GM12878 (cell line): ENCODE data around the gene JADE1. TPM values are rescaled to one million over a fixed set of nuclear protein-coding genes. Genes with fewer than 3 reads are reported as not detected.

ENCODE experiments used
- ATAC-seq: fragments of 200-7000 bp; cut with Tn5 transposase; 3 replicates; pipeline ENCODE4 v1.9.1; 2020; ENCODE audit warnings: mild to moderate bottlenecking, moderate library complexity
- BruUV-seq: library from RNA; stranded (reverse); fragments of 400-500 nt; replicated peaks from 2 replicates; lab custom pipeline; 2021; lab: Mats Ljungman, UMichigan
- CTCF ChIA-PET: fragments of 300-600 bp; sonication (Branson Sonifier 250); formaldehyde crosslinking; extraction: SDS; loops from one replicate; lab custom pipeline; 2021; ENCODE audit warnings: inconsistent platforms; lab: Yijun Ruan, JAX
- POLR2A ChIA-PET: fragments of 350-600 bp; formaldehyde crosslinking; extraction: SDS; loops from one replicate; lab custom pipeline; 2021; ENCODE audit warnings: inconsistent platforms; lab: Charles Lee
- RAD21 ChIA-PET: fragments of 300-600 bp; sonication (Branson Sonifier 250); formaldehyde crosslinking; loops from one replicate; lab custom pipeline; 2023; ENCODE audit warnings: antibody characterized with exemption; ENCODE audit not compliant: unreplicated experiment; lab: Charles Lee
- SMC1A ChIA-PET: fragments of 300-600 bp; sonication (Branson Sonifier 250); formaldehyde crosslinking; loops from one replicate; lab custom pipeline; 2023; ENCODE audit not compliant: unreplicated experiment, uncharacterized antibody; lab: Charles Lee
- DNase-seq: peaks from one replicate; pipeline ENCODE4 v3.0.0-alpha.2; 2011; ENCODE audit warnings: low read depth, low spot score
- FAIRE-seq: peaks from 3 replicates; lab custom pipeline; 2011; peaks lifted over from hg19 to GRCh38; lab: Jason Lieb, UNC
- H2AFZ ChIP-seq: 2 replicates; pipeline ENCODE4 v1.6.0; 2011; ENCODE audit warnings: low read depth, low read length, control low read depth; ENCODE audit not compliant: control insufficient read depth
- H3K27ac ChIP-seq: 2 replicates; pipeline ENCODE4 v1.5.1; 2011; ENCODE audit warnings: control low read depth; ENCODE audit not compliant: control insufficient read depth, insufficient read depth
- H3K27me3 ChIP-seq, 2 experiments: replicated peaks in 1 of 2; 2 replicates each; pipeline versions ENCODE4 v1.6.0 to v1.6.1; 2011; ENCODE audit warnings: low read length in 1 of 2; ENCODE audit not compliant: control insufficient read depth in 2 of 2, insufficient read depth in 2 of 2
- H3K36me3 ChIP-seq, 2 experiments: 2 replicates each; pipeline ENCODE4 v1.5.1; 2011; ENCODE audit warnings: low read length in 1 of 2; ENCODE audit not compliant: control insufficient read depth in 2 of 2, insufficient read depth in 2 of 2
- H3K4me1 ChIP-seq: 2 replicates; pipeline ENCODE4 v1.6.1; 2011; ENCODE audit warnings: mild to moderate bottlenecking, low read length, moderate library complexity, mixed read lengths; ENCODE audit not compliant: control insufficient read depth, insufficient read depth
- H3K4me2 ChIP-seq: 2 replicates; pipeline ENCODE4 v1.6.0; 2011; ENCODE audit warnings: control low read depth; ENCODE audit not compliant: control insufficient read depth, insufficient read depth
- H3K4me3 ChIP-seq: fragments of 200-600 bp; sonication (generic); 2 replicates; pipeline ENCODE4 v1.5.1; 2016
- H3K79me2 ChIP-seq: 2 replicates; pipeline ENCODE4 v1.6.0; 2011; ENCODE audit warnings: low read length; ENCODE audit not compliant: control insufficient read depth, insufficient read depth
- H3K9ac ChIP-seq: 2 replicates; pipeline ENCODE4 v1.8.0; 2011; ENCODE audit warnings: low read length, control low read depth, mixed read lengths; ENCODE audit not compliant: control insufficient read depth, insufficient read depth
- H3K9me3 ChIP-seq: replicated peaks from 3 replicates; pipeline ENCODE4 v1.5.1; 2011; ENCODE audit warnings: mild to moderate bottlenecking, low read length; ENCODE audit not compliant: control insufficient read depth, insufficient read depth
- H4K20me1 ChIP-seq: 2 replicates; pipeline ENCODE4 v1.6.0; 2011; ENCODE audit not compliant: control insufficient read depth, insufficient read depth
- BCL3 ChIP-seq: IDR thresholded peaks from 2 replicates; pipeline ENCODE4 v1.6.1; 2011; ENCODE audit warnings: borderline replicate concordance, low read depth, mild to moderate bottlenecking, moderate library complexity, low read length; ENCODE audit not compliant: insufficient read depth, poor library complexity, severe bottlenecking
- CHD2 ChIP-seq: IDR thresholded peaks from 2 replicates; pipeline ENCODE4 v1.6.1; 2011; ENCODE audit warnings: low read depth, low read length, improper control_type of control experiment, borderline replicate concordance
- EGR1 ChIP-seq, 2 experiments: IDR thresholded peaks; 1 replicate in 1 of 2; 2 replicates in 1 of 2; pipeline ENCODE4 v1.6.1; 2011 to 2012; ENCODE audit warnings: low read depth in 2 of 2, low read length in 2 of 2, borderline replicate concordance in 1 of 2, mild to moderate bottlenecking in 1 of 2, moderate library complexity in 1 of 2
- MEF2B ChIP-seq: fragments of 450-650 bp; IDR thresholded peaks from 2 replicates; pipeline ENCODE4 v1.6.1; 2018; ENCODE audit warnings: mild to moderate bottlenecking, moderate library complexity; ENCODE audit not compliant: partially characterized antibody, poor library complexity, severe bottlenecking
- MYC ChIP-seq: IDR thresholded peaks from 2 replicates; pipeline ENCODE4 v1.6.1; 2011; ENCODE audit warnings: mild to moderate bottlenecking, low read length, moderate library complexity, inconsistent platforms; ENCODE audit not compliant: insufficient read depth, insufficient replicate concordance, insufficient read length, severe bottlenecking
- PBX3 ChIP-seq: IDR thresholded peaks from 2 replicates; pipeline ENCODE4 v1.6.1; 2011; ENCODE audit warnings: mild to moderate bottlenecking, low read depth, low read length, moderate library complexity; ENCODE audit not compliant: insufficient replicate concordance
- POU2F2 ChIP-seq: IDR thresholded peaks from 3 replicates; pipeline ENCODE4 v1.6.1; 2011; ENCODE audit warnings: low read depth, mild to moderate bottlenecking, low read length, borderline replicate concordance
- RUNX3 ChIP-seq: IDR thresholded peaks from 2 replicates; pipeline ENCODE4 v1.6.1; 2012; ENCODE audit warnings: low read length, inconsistent platforms
- TCF3 ChIP-seq: IDR thresholded peaks from 2 replicates; pipeline ENCODE4 v1.6.1; 2012; ENCODE audit warnings: low read depth, mild to moderate bottlenecking, low read length, borderline replicate concordance; ENCODE audit not compliant: insufficient read depth
- ZNF274 ChIP-seq: IDR thresholded peaks from one replicate; pipeline ENCODE4 v1.8.0; 2011; ENCODE audit not compliant: insufficient read length, insufficient read depth
- WGBS: methylation state at CpG from one replicate; pipeline ENCODE4 v1.1.6; 2016; ENCODE audit warnings: low lambda C conversion rate; ENCODE audit not compliant: insufficient replicate concordance, insufficient coverage; ENCODE audit errors: missing lambda C conversion rate; 5-methylcytosine and 5-hydroxymethylcytosine counted together
- in situ Hi-C: fragments of 300-500 bp; cut with MboI; formaldehyde crosslinking; loops from 9 replicates; pipeline ENCODE4 v1.14.3; 2018; ENCODE audit warnings: mixed read lengths
- intact Hi-C: fragments of 100-400 bp; cut with micrococcal nuclease; formaldehyde crosslinking; loops from one replicate; pipeline ENCODE4 v1.14.2; 2022; ENCODE audit not compliant: unreplicated experiment
- polyA plus RNA-seq, 11 experiments: library from polyadenylated mRNA; depleted of rRNA in 4 of 11; unstranded in 6 of 11; stranded (reverse) in 5 of 11; fragments of >200 nt; fragmentation: Nextera tagmentation in 4 of 11; fragmentation: Illumina TruSeq in 1 of 11; extraction: Ambion mirVana in 4 of 11; extraction: Trizol in 1 of 11; gene quantifications; 1 replicate in 1 of 11; 2 replicates in 10 of 11; pipeline versions ENCODE4 v1.2.1 to v1.2.3, GENCODE V29; 2011 to 2016; ENCODE audit warnings: inconsistent platforms in 2 of 11, missing spikeins in 2 of 11, low read depth in 1 of 11
- total RNA-seq, 4 experiments: library from RNA; depleted of rRNA in 3 of 4; stranded (reverse); fragments of >200 nt in 3 of 4; fragmentation: Illumina TruSeq in 1 of 4; extraction: Trizol in 1 of 4; gene quantifications; 2 replicates each; pipeline versions ENCODE4 v1.2.1 to v1.2.3, GENCODE V29; 2013 to 2021
- TF ChIP-seq, protein P1 (sequence below): fragments of 450-650 bp; formaldehyde crosslinking; IDR thresholded peaks from 2 replicates; pipeline ENCODE4 v1.5.0; 2022; ENCODE audit warnings: mild to moderate bottlenecking, missing genetic modification characterization

The JADE1 gene
- total and polyA plus RNA-seq, 10 of the 15 experiments (the other 5 are each of a cell fraction or from before 2014, with no cell fraction given) = 5.9 to 27.2 (median 15.8) TPM

DNA sequence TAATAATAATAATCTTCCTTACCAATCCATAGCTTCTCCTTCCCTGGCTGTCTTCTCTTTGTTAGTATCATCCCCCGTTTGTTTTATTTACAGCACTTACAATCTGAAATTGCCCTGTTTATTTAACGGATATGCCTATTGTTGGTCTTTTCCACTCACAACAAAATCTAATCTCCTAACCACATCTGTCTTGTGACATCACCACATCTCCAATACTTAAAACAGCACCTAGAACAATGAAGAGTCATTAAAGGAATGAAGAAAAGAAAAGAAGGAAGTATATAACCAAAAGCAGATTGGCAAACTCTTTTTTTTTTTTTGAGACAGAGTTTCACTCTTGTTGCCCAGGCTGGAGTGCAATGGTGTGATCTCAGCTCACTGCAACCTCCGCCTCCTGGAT is 38.7 kb upstream of the JADE1 start:
- intact Hi-C loops = no loop called here
- in situ Hi-C loops = no loop called here
- Histone ChIP-seq H3K79me2 (no peaks in the 10 kb centered on the region), H4K20me1 (no peaks in the 10 kb centered on the region), H3K27me3 (no peaks in the 10 kb centered on the region), H3K9me3 (no peaks in the 10 kb centered on the region), H3K27ac (no peak overlapping the region), H3K4me1 (no peaks in the 10 kb centered on the region), H3K4me2 (no peak overlapping the region), H3K36me3 (no peaks in the 10 kb centered on the region)
- DNase-seq (no peak), FAIRE-seq (no peak), ATAC-seq (no peak)
- ChIA-PET CTCF (no interaction called here), RAD21 (no interaction called here), SMC1A (no interaction called here)
- WGBS = 67% methylated on average over 3 of the region's 3 CpGs
- no TSS peak for BruUV-seq
- TF ChIP-seq PBX3 (no peak), MYC (no peak), MEF2B (no peak), RUNX3 (no peak), POU2F2 (no peak), TCF3 (no peak), ZNF274 (no peak), BCL3 (no peak), EGR1 (IDR thresholded peaks at IDR 0.05; ENCODE audit: borderline replicate concordance in 1 of 2, low read depth in 2 of 2, low read length in 2 of 2) (no peak), CHD2 (no peak)
- TF ChIP-seq, protein P1, sequence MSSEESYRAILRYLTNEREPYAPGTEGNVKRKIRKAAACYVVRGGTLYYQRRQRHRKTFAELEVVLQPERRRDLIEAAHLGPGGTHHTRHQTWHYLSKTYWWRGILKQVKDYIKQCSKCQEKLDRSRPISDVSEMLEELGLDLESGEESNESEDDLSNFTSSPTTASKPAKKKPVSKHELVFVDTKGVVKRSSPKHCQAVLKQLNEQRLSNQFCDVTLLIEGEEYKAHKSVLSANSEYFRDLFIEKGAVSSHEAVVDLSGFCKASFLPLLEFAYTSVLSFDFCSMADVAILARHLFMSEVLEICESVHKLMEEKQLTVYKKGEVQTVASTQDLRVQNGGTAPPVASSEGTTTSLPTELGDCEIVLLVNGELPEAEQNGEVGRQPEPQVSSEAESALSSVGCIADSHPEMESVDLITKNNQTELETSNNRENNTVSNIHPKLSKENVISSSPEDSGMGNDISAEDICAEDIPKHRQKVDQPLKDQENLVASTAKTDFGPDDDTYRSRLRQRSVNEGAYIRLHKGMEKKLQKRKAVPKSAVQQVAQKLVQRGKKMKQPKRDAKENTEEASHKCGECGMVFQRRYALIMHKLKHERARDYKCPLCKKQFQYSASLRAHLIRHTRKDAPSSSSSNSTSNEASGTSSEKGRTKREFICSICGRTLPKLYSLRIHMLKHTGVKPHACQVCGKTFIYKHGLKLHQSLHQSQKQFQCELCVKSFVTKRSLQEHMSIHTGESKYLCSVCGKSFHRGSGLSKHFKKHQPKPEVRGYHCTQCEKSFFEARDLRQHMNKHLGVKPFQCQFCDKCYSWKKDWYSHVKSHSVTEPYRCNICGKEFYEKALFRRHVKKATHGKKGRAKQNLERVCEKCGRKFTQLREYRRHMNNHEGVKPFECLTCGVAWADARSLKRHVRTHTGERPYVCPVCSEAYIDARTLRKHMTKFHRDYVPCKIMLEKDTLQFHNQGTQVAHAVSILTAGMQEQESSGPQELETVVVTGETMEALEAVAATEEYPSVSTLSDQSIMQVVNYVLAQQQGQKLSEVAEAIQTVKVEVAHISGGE (CRISPR knock-in tag) = no peak
- TF ChIP-seq, all 136 proteins: peak for 0
- POLR2A ChIA-PET = no interaction called here
- no peak overlapping the region for H2AFZ ChIP-seq
- no peak overlapping the region for H3K4me3 ChIP-seq
- no peak overlapping the region for H3K9ac ChIP-seq
